Measurements from ENCODE around the gene HID1. TPM values are rescaled to one million over a fixed set of nuclear protein-coding genes. Genes with fewer than 3 reads are reported as not detected.
A peak's percentile ranks its signal among the peaks of the same experiment; 100 is the strongest.
"Not testable (repeated sequence)": the region's sequence is repeated elsewhere in the genome, so short reads cannot be mapped to it uniquely, and the experiment has no call there.

HID1 gene
- 1 to 10 TPM; 1.2 to 2.8 TPM for total RNA-seq

GRCh38 chr17:74972107-74972972 is at the start of gene HID1:
Gene HID1 (minus strand): TSS chr17:74972759. CDS start chr17:74972656, 103 bp downstream.
- peak within 1 kb of the TSS; percentile 90 for H3K4me3 Mint-ChIP-seq
- no peaks in the 10 kb centered on the region for H3K9me3 Mint-ChIP-seq
- peaks cover 5% of the 10 kb centered on the region for H3K4me1 Mint-ChIP-seq
- peaks cover 6% of the 10 kb centered on the region for H3K27me3 Mint-ChIP-seq
- no peaks in the 10 kb centered on the region for H3K36me3 Mint-ChIP-seq (ENCODE audit: low read depth)
- peak; percentile 92 for ATAC-seq (replicated peaks)
- peak within 1 kb of the TSS; percentile 68 for H3K27ac Mint-ChIP-seq

GRCh38 chr17:75020331-75021110 is 48.0 kb upstream of the HID1 start:
- ATAC-seq (replicated peaks): no peak
- Mint-ChIP-seq H3K4me1 (peaks cover 5% of the 10 kb centered on the region), H3K4me3 (no peak overlapping the region), H3K27ac (no peak overlapping the region), H3K27me3 (no peaks in the 10 kb centered on the region), H3K36me3 (ENCODE audit: low read depth) (peaks cover 72% of the 10 kb centered on the region), H3K9me3 (no peaks in the 10 kb centered on the region)

- no peak overlapping the region for H3K27ac Mint-ChIP-seq
- peaks cover 9% of the 10 kb centered on the region for H3K4me1 Mint-ChIP-seq
- ATAC-seq (replicated peaks): no peak
- H3K27me3 Mint-ChIP-seq: no peaks in the 10 kb centered on the region
- H3K9me3 Mint-ChIP-seq: no peaks in the 10 kb centered on the region
- H3K36me3 Mint-ChIP-seq (ENCODE audit: low read depth): peaks cover 80% of the 10 kb centered on the region
- no peak overlapping the region for H3K4me3 Mint-ChIP-seq
Measured at GRCh38 chr17:75019710-75020109, 47.2 kb upstream of the HID1 start.

- H3K27me3 Mint-ChIP-seq: no peaks in the 10 kb centered on the region
- H3K4me1 Mint-ChIP-seq: peaks cover 11% of the 10 kb centered on the region
- no peaks in the 10 kb centered on the region for H3K9me3 Mint-ChIP-seq
- H3K4me3 Mint-ChIP-seq: no peak overlapping the region
- no peak for ATAC-seq (replicated peaks)
- H3K27ac Mint-ChIP-seq: no peak overlapping the region
- H3K36me3 Mint-ChIP-seq (ENCODE audit: low read depth): peaks cover 82% of the 10 kb centered on the region
Measured at GRCh38 chr17:75019146-75019545, 46.6 kb upstream of the HID1 start.

- peaks cover 29% of the 10 kb centered on the region for H3K36me3 Mint-ChIP-seq (ENCODE audit: low read depth)
- H3K4me1 Mint-ChIP-seq: peaks cover 30% of the 10 kb centered on the region
- H3K9me3 Mint-ChIP-seq: no peaks in the 10 kb centered on the region
- no peak for ATAC-seq (replicated peaks)
- H3K27ac Mint-ChIP-seq: peak overlapping the region; percentile 94
- H3K4me3 Mint-ChIP-seq: peak overlapping the region; percentile 76
- H3K27me3 Mint-ChIP-seq: no peaks in the 10 kb centered on the region
Measured at GRCh38 chr17:75013092-75013559, 40.6 kb upstream of the HID1 start.

- Mint-ChIP-seq H3K27ac (peak within 1 kb of the TSS; percentile 94), H3K36me3 (ENCODE audit: low read depth) (peaks cover 24% of the 10 kb centered on the region), H3K27me3 (no peaks in the 10 kb centered on the region), H3K4me1 (peaks cover 30% of the 10 kb centered on the region), H3K9me3 (no peaks in the 10 kb centered on the region), H3K4me3 (peak within 1 kb of the TSS; percentile 76)
- ATAC-seq (replicated peaks): peak; percentile 95
Measured at GRCh38 chr17:75012346-75013091, 40.0 kb upstream of the HID1 start, which contains the start of gene MRPL58. Gene MRPL58 (plus strand): TSS chr17:75012670. CDS start chr17:75012687, 17 bp downstream.

- Mint-ChIP-seq H3K4me1 (peaks cover 30% of the 10 kb centered on the region), H3K36me3 (ENCODE audit: low read depth) (peaks cover 22% of the 10 kb centered on the region), H3K9me3 (no peaks in the 10 kb centered on the region), H3K27ac (peak overlapping the region; percentile 94), H3K4me3 (peak overlapping the region; percentile 76), H3K27me3 (no peaks in the 10 kb centered on the region)
- ATAC-seq (replicated peaks): no peak
Measured at GRCh38 chr17:75012096-75012345, 39.5 kb upstream of the HID1 start.

GRCh38 chr17:75011401-75012095 is 39.0 kb upstream of the HID1 start:
- Mint-ChIP-seq H3K9me3 (no peaks in the 10 kb centered on the region), H3K27me3 (no peaks in the 10 kb centered on the region), H3K36me3 (ENCODE audit: low read depth) (peaks cover 18% of the 10 kb centered on the region), H3K27ac (peak overlapping the region; percentile 94), H3K4me3 (peak overlapping the region; percentile 76), H3K4me1 (peaks cover 30% of the 10 kb centered on the region)
- ATAC-seq (replicated peaks): no peak

GRCh38 chr17:75010683-75011400 is 38.3 kb upstream of the HID1 start:
- H3K27ac Mint-ChIP-seq: peak overlapping the region; percentile 79
- no peaks in the 10 kb centered on the region for H3K9me3 Mint-ChIP-seq
- H3K36me3 Mint-ChIP-seq (ENCODE audit: low read depth): peaks cover 11% of the 10 kb centered on the region
- H3K27me3 Mint-ChIP-seq: no peaks in the 10 kb centered on the region
- H3K4me3 Mint-ChIP-seq: peak overlapping the region; percentile 76
- ATAC-seq (replicated peaks): peak; percentile 14
- H3K4me1 Mint-ChIP-seq: peaks cover 30% of the 10 kb centered on the region

GRCh38 chr17:75009139-75009724 is 36.7 kb upstream of the HID1 start:
- no peak overlapping the region for H3K27ac Mint-ChIP-seq

GRCh38 chr17:75008373-75008772 is 35.8 kb upstream of the HID1 start:
- ATAC-seq (replicated peaks): no peak
- no peak overlapping the region for H3K4me3 Mint-ChIP-seq
- no peaks in the 10 kb centered on the region for H3K36me3 Mint-ChIP-seq (ENCODE audit: low read depth)
- no peaks in the 10 kb centered on the region for H3K9me3 Mint-ChIP-seq
- peaks cover 12% of the 10 kb centered on the region for H3K4me1 Mint-ChIP-seq
- H3K27ac Mint-ChIP-seq: no peak overlapping the region
- H3K27me3 Mint-ChIP-seq: no peaks in the 10 kb centered on the region

More at GRCh38 chr17:75009139-75009724, 36.7 kb upstream of the HID1 start:
- H3K27me3 Mint-ChIP-seq: no peaks in the 10 kb centered on the region
- no peak overlapping the region for H3K4me3 Mint-ChIP-seq
- peaks cover 19% of the 10 kb centered on the region for H3K4me1 Mint-ChIP-seq
- H3K36me3 Mint-ChIP-seq (ENCODE audit: low read depth): no peaks in the 10 kb centered on the region
- H3K9me3 Mint-ChIP-seq: no peaks in the 10 kb centered on the region
- no peak for ATAC-seq (replicated peaks)

- Mint-ChIP-seq H3K4me1 (peaks cover 4% of the 10 kb centered on the region), H3K36me3 (ENCODE audit: low read depth) (no peaks in the 10 kb centered on the region), H3K9me3 (no peaks in the 10 kb centered on the region), H3K27ac (no peak overlapping the region), H3K27me3 (no peaks in the 10 kb centered on the region), H3K4me3 (no peak overlapping the region)
- ATAC-seq (replicated peaks): no peak
Measured at GRCh38 chr17:75006653-75007052, 34.1 kb upstream of the HID1 start.

- not testable (repeated sequence) for ATAC-seq (replicated peaks); H3K9me3 Mint-ChIP-seq; H3K27ac Mint-ChIP-seq
Measured at GRCh38 chr17:75006084-75006483, 33.5 kb upstream of the HID1 start.

More at GRCh38 chr17:75006084-75006483, 33.5 kb upstream of the HID1 start:
- not testable (repeated sequence) for H3K4me3 Mint-ChIP-seq; H3K36me3 Mint-ChIP-seq (ENCODE audit: low read depth); H3K27me3 Mint-ChIP-seq; H3K4me1 Mint-ChIP-seq

Measured in activated T-helper 17 cell treated with anti-CD3 and anti-CD28 coated beads, Interleukin-2, amount 50 U/mL, for 72 hours (primary cell).